A549 (cell line): ENCODE measurements around the gene TNNT2.

Experiments used
- EHF ChIP-seq: fragments of 250-450 bp; sonication (Bioruptor Pico); IDR thresholded peaks from 2 replicates; pipeline ENCODE4 v1.5.0; 2020; ENCODE audit warnings: mild to moderate bottlenecking
- EP300 ChIP-seq, 2 experiments: fragments of >200 bp; sonication (Bioruptor Twin); formaldehyde crosslinking; IDR thresholded peaks; 2 replicates in 1 of 2; 3 replicates in 1 of 2; pipeline ENCODE4 v1.6.1; 2016 to 2017
- HOXB5 ChIP-seq: fragments of 250-450 bp; sonication (Bioruptor Pico); IDR thresholded peaks from 2 replicates; pipeline ENCODE4 v1.5.0; 2020; ENCODE audit warnings: mild to moderate bottlenecking, moderate library complexity
- JUN ChIP-seq, 2 experiments: fragments of >200 bp; sonication (Bioruptor Twin); formaldehyde crosslinking; IDR thresholded peaks; 2 replicates in 1 of 2; 3 replicates in 1 of 2; pipeline ENCODE4 v1.6.1; 2016 to 2017
- KDM5A ChIP-seq: fragments of 200-600 bp; sonication (generic); IDR thresholded peaks from 2 replicates; pipeline ENCODE4 v1.6.1; 2016; ENCODE audit warnings: antibody characterized with exemption, mild to moderate bottlenecking
- NPAS2 ChIP-seq: fragments of 250-450 bp; sonication (Bioruptor Pico); IDR thresholded peaks from 2 replicates; pipeline ENCODE4 v1.8.0; 2022; ENCODE audit warnings: mild to moderate bottlenecking, moderate library complexity, borderline replicate concordance
- POLR2A ChIP-seq: IDR thresholded peaks from 2 replicates; pipeline ENCODE4 v1.6.1; 2012; ENCODE audit warnings: mild to moderate bottlenecking, low read length
- RAD21 ChIP-seq, 2 experiments: fragments of >200 bp in 1 of 2; sonication (Bioruptor Twin) in 1 of 2; formaldehyde crosslinking in 1 of 2; IDR thresholded peaks in 1 of 2; conservative IDR thresholded peaks in 1 of 2; 2 replicates in 1 of 2; 3 replicates in 1 of 2; pipeline ENCODE4 v1.6.1; 2012 to 2018; ENCODE audit warnings: inconsistent platforms in 1 of 2
- RNF2 ChIP-seq: fragments of 200-600 bp; sonication (generic); IDR thresholded peaks from 2 replicates; pipeline ENCODE4 v1.6.1; 2016; ENCODE audit warnings: low read depth, mild to moderate bottlenecking, antibody characterized with exemption, moderate library complexity, borderline replicate concordance
- SREBF2 ChIP-seq: fragments of 450-650 bp; IDR thresholded peaks from 2 replicates; pipeline ENCODE4 v1.6.1; 2014; ENCODE audit warnings: mild to moderate bottlenecking, moderate library complexity
- TF ChIP-seq, protein P1 (sequence below): fragments of 200-600 bp; sonication (generic); IDR thresholded peaks from 2 replicates; pipeline ENCODE4 v1.6.1; 2016; ENCODE audit warnings: antibody characterized with exemption, mild to moderate bottlenecking, moderate library complexity
- TF ChIP-seq, protein P2 (sequence below): IDR thresholded peaks from 2 replicates; pipeline ENCODE4 v1.6.1; 2012; ENCODE audit warnings: low read depth, borderline replicate concordance
- TF ChIP-seq, protein P3 (sequence below): fragments of >200 bp; sonication (Bioruptor Twin); formaldehyde crosslinking; IDR thresholded peaks from 3 replicates; pipeline ENCODE4 v1.5.1; 2016
- TF ChIP-seq, protein P4 (sequence below): fragments of 150-350 bp; IDR thresholded peaks from 2 replicates; pipeline ENCODE4 v1.6.1; 2014; ENCODE audit warnings: low read depth, mild to moderate bottlenecking, low read length

DNA sequence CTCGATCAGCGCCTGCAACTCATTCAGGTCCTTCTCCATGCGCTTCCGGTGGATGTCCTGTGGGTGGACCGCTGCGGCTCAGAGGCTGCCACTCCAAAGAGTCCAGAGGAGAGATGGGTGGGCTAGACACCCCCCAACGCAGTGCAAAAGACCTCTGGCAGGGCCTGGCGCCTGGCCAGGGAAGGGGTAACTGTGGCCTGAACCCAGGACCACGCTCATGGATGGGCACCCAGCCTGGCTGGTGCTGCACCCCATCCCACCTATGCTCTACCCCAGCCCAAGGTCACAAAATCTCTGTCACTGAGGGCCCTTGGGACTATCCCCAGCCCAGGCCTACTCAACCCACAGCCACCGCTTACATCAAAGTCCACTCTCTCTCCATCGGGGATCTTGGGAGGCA lies 12.2 kb downstream of the TNNT2 start:
- TF ChIP-seq, protein P1, sequence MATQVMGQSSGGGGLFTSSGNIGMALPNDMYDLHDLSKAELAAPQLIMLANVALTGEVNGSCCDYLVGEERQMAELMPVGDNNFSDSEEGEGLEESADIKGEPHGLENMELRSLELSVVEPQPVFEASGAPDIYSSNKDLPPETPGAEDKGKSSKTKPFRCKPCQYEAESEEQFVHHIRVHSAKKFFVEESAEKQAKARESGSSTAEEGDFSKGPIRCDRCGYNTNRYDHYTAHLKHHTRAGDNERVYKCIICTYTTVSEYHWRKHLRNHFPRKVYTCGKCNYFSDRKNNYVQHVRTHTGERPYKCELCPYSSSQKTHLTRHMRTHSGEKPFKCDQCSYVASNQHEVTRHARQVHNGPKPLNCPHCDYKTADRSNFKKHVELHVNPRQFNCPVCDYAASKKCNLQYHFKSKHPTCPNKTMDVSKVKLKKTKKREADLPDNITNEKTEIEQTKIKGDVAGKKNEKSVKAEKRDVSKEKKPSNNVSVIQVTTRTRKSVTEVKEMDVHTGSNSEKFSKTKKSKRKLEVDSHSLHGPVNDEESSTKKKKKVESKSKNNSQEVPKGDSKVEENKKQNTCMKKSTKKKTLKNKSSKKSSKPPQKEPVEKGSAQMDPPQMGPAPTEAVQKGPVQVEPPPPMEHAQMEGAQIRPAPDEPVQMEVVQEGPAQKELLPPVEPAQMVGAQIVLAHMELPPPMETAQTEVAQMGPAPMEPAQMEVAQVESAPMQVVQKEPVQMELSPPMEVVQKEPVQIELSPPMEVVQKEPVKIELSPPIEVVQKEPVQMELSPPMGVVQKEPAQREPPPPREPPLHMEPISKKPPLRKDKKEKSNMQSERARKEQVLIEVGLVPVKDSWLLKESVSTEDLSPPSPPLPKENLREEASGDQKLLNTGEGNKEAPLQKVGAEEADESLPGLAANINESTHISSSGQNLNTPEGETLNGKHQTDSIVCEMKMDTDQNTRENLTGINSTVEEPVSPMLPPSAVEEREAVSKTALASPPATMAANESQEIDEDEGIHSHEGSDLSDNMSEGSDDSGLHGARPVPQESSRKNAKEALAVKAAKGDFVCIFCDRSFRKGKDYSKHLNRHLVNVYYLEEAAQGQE, result no peak
- TF ChIP-seq POLR2A (no peak), KDM5A (no peak), HOXB5 (no peak), EP300 (IDR thresholded peaks at IDR 0.05) (no peak), SREBF2 (no peak), JUN (IDR thresholded peaks at IDR 0.05) (no peak), RAD21 (conservative IDR thresholded peaks at IDR 0.05 in 1 of 2, IDR thresholded peaks at IDR 0.05 in 1 of 2) (no peak), EHF (CRISPR knock-in tag) (no peak), NPAS2 (CRISPR knock-in tag) (no peak), RNF2 (no peak)
- TF ChIP-seq, protein P2, sequence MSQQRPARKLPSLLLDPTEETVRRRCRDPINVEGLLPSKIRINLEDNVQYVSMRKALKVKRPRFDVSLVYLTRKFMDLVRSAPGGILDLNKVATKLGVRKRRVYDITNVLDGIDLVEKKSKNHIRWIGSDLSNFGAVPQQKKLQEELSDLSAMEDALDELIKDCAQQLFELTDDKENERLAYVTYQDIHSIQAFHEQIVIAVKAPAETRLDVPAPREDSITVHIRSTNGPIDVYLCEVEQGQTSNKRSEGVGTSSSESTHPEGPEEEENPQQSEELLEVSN, result no peak
- TF ChIP-seq, protein P3, sequence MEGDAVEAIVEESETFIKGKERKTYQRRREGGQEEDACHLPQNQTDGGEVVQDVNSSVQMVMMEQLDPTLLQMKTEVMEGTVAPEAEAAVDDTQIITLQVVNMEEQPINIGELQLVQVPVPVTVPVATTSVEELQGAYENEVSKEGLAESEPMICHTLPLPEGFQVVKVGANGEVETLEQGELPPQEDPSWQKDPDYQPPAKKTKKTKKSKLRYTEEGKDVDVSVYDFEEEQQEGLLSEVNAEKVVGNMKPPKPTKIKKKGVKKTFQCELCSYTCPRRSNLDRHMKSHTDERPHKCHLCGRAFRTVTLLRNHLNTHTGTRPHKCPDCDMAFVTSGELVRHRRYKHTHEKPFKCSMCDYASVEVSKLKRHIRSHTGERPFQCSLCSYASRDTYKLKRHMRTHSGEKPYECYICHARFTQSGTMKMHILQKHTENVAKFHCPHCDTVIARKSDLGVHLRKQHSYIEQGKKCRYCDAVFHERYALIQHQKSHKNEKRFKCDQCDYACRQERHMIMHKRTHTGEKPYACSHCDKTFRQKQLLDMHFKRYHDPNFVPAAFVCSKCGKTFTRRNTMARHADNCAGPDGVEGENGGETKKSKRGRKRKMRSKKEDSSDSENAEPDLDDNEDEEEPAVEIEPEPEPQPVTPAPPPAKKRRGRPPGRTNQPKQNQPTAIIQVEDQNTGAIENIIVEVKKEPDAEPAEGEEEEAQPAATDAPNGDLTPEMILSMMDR, result no peak
- TF ChIP-seq, protein P4, sequence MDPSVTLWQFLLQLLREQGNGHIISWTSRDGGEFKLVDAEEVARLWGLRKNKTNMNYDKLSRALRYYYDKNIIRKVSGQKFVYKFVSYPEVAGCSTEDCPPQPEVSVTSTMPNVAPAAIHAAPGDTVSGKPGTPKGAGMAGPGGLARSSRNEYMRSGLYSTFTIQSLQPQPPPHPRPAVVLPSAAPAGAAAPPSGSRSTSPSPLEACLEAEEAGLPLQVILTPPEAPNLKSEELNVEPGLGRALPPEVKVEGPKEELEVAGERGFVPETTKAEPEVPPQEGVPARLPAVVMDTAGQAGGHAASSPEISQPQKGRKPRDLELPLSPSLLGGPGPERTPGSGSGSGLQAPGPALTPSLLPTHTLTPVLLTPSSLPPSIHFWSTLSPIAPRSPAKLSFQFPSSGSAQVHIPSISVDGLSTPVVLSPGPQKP, result no peak
